Measurements from ENCODE around the gene PNISR.

The PNISR gene

GRCh38 chr6:99425647-99426450 lies 741 bp upstream of the PNISR start:
- peak; percentile 31 for TF ChIP-seq CTCF (IDR thresholded peaks at IDR 0.05; ENCODE audit: borderline replicate concordance, control extremely low read depth, extremely low read depth, insufficient read depth, missing control alignments)
- DNase-seq (ENCODE audit: low spot score), result peak; percentile 47
- in situ Hi-C loops (cut with MboI; ENCODE audit: low sequenced_read_pairs, unreplicated experiment), result no loop called here

- DNase-seq (ENCODE audit: low spot score), result no peak
- in situ Hi-C loops (cut with MboI; ENCODE audit: low sequenced_read_pairs, unreplicated experiment), result no loop called here
- TF ChIP-seq CTCF (IDR thresholded peaks at IDR 0.05; ENCODE audit: borderline replicate concordance, control extremely low read depth, extremely low read depth, insufficient read depth, missing control alignments), result no peak
These were observed 1.1 kb downstream of the PNISR start for GRCh38 chr6:99424022-99424421.

GRCh38 chr6:99422912-99423311 lies 2.2 kb downstream of the PNISR start:
- in situ Hi-C loops (cut with MboI; ENCODE audit: low sequenced_read_pairs, unreplicated experiment), result no loop called here
- DNase-seq (ENCODE audit: low spot score), result no peak
- TF ChIP-seq CTCF (IDR thresholded peaks at IDR 0.05; ENCODE audit: borderline replicate concordance, control extremely low read depth, extremely low read depth, insufficient read depth, missing control alignments), result no peak

GRCh38 chr6:99416892-99417767 lies 8.0 kb downstream of the PNISR start:
- in situ Hi-C loops (cut with MboI; ENCODE audit: low sequenced_read_pairs, unreplicated experiment), result no loop called here
- peak; percentile 21 for DNase-seq (ENCODE audit: low spot score)
- no peak for TF ChIP-seq CTCF (IDR thresholded peaks at IDR 0.05; ENCODE audit: borderline replicate concordance, control extremely low read depth, extremely low read depth, insufficient read depth, missing control alignments)

GRCh38 chr6:99416226-99416625 lies 8.9 kb downstream of the PNISR start:
- in situ Hi-C loops (cut with MboI; ENCODE audit: low sequenced_read_pairs, unreplicated experiment), result no loop called here
- no peak for TF ChIP-seq CTCF (IDR thresholded peaks at IDR 0.05; ENCODE audit: borderline replicate concordance, control extremely low read depth, extremely low read depth, insufficient read depth, missing control alignments)

GRCh38 chr6:99415446-99415845 lies 9.7 kb downstream of the PNISR start:
- DNase-seq (ENCODE audit: low spot score), result no peak
- no peak for TF ChIP-seq CTCF (IDR thresholded peaks at IDR 0.05; ENCODE audit: borderline replicate concordance, control extremely low read depth, extremely low read depth, insufficient read depth, missing control alignments)
- in situ Hi-C loops (cut with MboI; ENCODE audit: low sequenced_read_pairs, unreplicated experiment), result no loop called here

More at GRCh38 chr6:99416226-99416625, 8.9 kb downstream of the PNISR start:
- DNase-seq (ENCODE audit: low spot score), result no peak
